GM19043 (cell line): ENCODE data around the gene XRCC4.
"Not testable (repeated sequence)": the region's sequence is repeated elsewhere in the genome, so short reads cannot be mapped to it uniquely, and the experiment has no call there.

ENCODE experiments used
- ATAC-seq: cut with Tn5 transposase; IDR thresholded peaks from one replicate; pipeline ENCODE4 v1.9.1; 2021; ENCODE audit warnings: low read depth; ENCODE audit not compliant: unreplicated experiment

The XRCC4 gene

GRCh38 chr5:83323557-83324180 lies 246.3 kb downstream of the XRCC4 start:
- ATAC-seq: no peak

DNA sequence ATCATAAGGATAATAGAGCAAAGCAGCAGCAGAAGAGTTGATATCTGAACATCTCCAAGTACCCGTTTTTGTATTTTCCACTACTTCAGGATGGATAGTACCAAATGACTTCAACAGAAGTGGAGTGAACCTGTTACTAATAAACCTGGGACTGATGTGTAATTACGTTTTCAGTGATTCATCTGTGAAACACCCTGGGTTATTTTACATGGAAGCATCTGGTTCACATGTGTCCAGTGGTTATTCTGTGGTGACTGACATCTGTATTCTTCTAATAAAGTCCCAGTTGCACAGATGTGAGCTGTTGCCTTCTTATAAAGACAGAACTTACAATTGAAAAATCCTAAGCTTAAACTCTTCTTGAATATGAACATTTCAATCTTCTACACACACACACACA lies 254.5 kb downstream of the XRCC4 start:
- ATAC-seq: no peak

DNA sequence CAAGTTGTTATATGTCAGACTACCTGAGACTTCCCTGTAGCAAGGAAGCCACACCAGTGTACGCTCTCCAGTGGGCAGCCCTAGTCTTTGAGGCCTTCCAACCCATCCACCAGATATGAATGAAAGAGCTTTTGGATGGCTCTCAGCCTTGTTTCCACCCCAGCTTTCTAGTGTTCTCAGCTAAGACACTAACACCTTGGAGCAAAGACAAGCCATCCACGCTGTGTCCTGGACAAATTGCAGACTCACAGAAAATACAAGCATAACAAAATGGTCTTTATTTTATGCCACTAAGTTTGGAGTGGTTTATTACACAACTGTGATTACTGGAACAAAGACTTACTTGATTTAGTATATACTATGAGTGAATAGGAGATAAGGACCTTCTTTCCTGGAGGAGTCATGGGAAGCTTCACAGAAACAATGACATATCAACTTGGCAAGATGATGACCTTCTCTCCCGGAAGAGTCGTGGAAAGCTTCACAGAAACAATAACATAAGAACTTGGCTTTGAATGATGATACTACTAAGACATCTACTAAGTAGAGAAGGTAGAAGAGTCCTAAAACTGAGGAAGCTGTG lies 260.2 kb downstream of the XRCC4 start:
- ATAC-seq: no peak

DNA sequence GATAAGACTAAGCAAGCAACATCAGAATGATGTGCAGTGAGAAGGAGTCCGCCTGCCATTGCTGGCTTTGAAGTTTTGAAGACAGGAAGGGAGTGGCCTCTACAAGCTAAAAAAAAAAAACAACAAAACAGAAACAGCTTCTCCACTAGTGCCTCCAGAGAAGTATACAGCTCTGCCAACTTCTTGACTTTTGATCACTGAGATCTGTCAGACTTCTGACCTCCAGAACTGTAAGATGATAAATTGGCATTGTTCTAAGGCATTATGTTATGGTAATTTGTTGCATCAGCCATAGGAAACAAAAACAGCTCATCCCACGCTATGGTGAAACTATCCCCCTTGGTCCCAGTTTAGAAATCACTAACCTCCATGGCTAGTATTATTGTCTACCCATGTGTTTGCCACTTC lies 263.2 kb downstream of the XRCC4 start:
- no peak for ATAC-seq

DNA sequence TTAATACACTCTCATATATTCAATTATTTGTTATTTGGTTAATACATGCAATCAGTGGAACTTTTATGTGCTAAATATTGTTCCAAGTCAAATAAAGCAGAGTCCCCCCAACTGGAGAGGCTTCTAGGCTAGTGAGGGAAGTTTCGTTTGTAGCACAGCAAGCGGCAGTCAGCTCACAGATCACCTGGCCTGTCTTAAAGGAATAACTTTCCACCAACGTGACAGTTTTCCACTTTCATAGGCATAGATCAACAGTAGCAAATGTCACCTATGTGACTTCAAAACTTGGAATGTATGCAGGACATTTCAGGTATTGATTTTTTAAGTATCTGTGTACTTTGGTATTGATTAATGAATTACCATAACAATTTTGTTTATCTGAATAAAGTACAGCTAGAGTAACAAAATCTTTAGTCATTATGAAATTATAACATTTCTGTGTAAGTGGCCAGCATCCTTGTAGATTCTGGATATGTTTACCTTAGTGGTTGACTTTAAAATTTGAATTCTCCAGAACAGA lies 264.5 kb downstream of the XRCC4 start:
- ATAC-seq: no peak

DNA sequence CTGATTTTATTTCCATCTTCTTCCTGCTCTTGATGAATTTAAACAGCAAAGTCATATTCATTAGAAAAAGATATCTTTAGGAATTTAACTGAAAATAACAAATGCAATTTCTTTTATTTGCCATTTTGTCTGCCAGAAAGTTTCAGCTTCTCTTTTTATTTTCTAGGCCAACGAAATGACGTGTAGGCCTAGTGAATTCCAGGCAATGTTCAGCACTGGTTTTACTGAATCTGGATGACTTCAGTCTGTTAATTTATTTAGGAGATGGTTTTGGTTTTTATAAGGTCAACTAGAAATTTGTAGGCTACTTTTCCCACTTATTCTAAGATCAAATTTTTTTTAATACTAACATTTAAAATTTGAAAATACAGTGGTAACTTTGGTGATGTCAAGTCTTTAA lies 265.1 kb downstream of the XRCC4 start:
- no peak for ATAC-seq

GRCh38 chr5:83343299-83343698 lies 266.0 kb downstream of the XRCC4 start:
- ATAC-seq: no peak

- ATAC-seq: no peak
Measured at GRCh38 chr5:83345423-83345822, 268.1 kb downstream of the XRCC4 start.

GRCh38 chr5:83348281-83348780 lies 271.0 kb downstream of the XRCC4 start:
- no peak for ATAC-seq

- ATAC-seq: no peak
Measured at GRCh38 chr5:83353231-83353630, 275.9 kb downstream of the XRCC4 start.

- ATAC-seq: no peak
Measured at GRCh38 chr5:83353774-83354173, 276.4 kb downstream of the XRCC4 start.

DNA sequence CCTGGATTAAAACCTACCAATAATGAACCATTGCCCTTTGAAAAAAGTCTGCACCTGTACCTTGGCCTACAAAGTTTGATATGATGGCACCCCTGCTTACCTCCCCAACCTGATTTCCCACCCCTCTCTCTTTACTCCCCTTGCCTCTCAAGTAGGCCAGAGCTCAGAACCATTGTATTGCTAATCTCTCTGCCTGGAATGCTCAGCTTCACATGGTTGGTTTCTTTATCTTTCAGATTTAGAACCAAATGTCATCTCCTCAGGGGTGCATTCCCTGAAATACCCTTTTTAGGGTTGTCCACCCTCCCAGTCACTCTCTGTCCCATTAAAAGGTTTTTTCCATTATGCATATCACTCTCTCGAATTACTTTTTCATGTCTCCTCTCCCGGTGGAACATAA lies 277.6 kb downstream of the XRCC4 start:
- ATAC-seq: no peak

GRCh38 chr5:83355482-83356014 lies 278.2 kb downstream of the XRCC4 start:
- not testable (repeated sequence) for ATAC-seq

- no peak for ATAC-seq
Measured at GRCh38 chr5:83357621-83358231, 280.4 kb downstream of the XRCC4 start.

GRCh38 chr5:83360573-83360972 lies 283.2 kb downstream of the XRCC4 start:
- no peak for ATAC-seq

GRCh38 chr5:83362526-83362925 lies 285.2 kb downstream of the XRCC4 start:
- ATAC-seq: no peak

- no peak for ATAC-seq
Measured at GRCh38 chr5:83363111-83363885, 286.0 kb downstream of the XRCC4 start.

DNA sequence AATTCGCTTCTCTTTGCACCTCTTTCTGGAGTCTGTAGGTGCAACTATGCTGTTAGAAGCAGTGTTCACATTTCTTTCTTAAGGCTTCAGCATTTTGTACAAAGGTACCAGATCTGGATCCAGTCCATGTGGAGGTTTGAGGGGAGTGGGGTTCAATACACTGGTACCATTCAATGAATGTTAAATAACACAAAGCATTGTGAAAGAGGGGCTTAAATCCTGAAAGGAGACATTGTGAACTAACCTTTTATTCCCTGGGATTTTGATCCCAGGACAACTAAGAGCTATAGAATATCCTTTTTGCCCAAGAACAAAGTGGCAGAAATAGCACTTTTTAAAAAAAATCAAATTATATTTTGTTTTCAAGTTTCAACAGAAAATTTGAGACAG lies 286.5 kb downstream of the XRCC4 start:
- ATAC-seq: no peak

GRCh38 chr5:83364312-83365299 lies 287.3 kb downstream of the XRCC4 start:
- ATAC-seq: peak; percentile 38

- peak; percentile 21 for ATAC-seq
Measured at GRCh38 chr5:83368319-83368718, 291.0 kb downstream of the XRCC4 start.
